Myocyte (in vitro differentiated cells): ENCODE measurements around the gene CPHXL2. TPM values are rescaled to one million over a fixed set of nuclear protein-coding genes. Genes with fewer than 3 reads are reported as not detected.

ENCODE experiments used
- total RNA-seq: library from RNA; depleted of rRNA; stranded (reverse); fragments of >200 nt; gene quantifications from 2 replicates; pipeline ENCODE4 v1.2.3, GENCODE V29; 2014

CPHXL2 gene
- total RNA-seq, 1 donor from 2014 or later: not detected

Other genes with a start within 250 kb of the CPHXL2 start
- 55.5 and 61.6 TPM in 2 replicates for gene CFDP1, start 243.5 kb downstream of the CPHXL2 start, total RNA-seq
- gene TMEM170A, start 212.3 kb downstream of the CPHXL2 start, total RNA-seq: 8.2 and 15.0 TPM in 2 replicates
- 0.29 and 0.94 TPM in 2 replicates for gene CHST6, start 181.6 kb downstream of the CPHXL2 start, total RNA-seq
- gene CHST5, start 140.9 kb downstream of the CPHXL2 start, total RNA-seq: not detected in 2 replicates
- 10.4 and 10.6 TPM in 2 replicates for gene TMEM231, start 120.8 kb downstream of the CPHXL2 start, total RNA-seq
- gene GABARAPL2, start 110.6 kb downstream of the CPHXL2 start, total RNA-seq: 94.1 and 105 TPM in 2 replicates
- gene ADAT1, start 53.7 kb downstream of the CPHXL2 start, total RNA-seq: 28.9 and 33.4 TPM in 2 replicates
- gene KARS1, start 29.3 kb downstream of the CPHXL2 start, total RNA-seq: 174 and 179 TPM in 2 replicates
- gene TERF2IP, start 29.2 kb downstream of the CPHXL2 start, total RNA-seq: 106 and 111 TPM in 2 replicates
- gene DUXB, start 24.5 kb upstream of the CPHXL2 start, total RNA-seq: not detected in 2 replicates
- 0.47 TPM in 1 of 2 replicates, not detected in the other for gene CPHXL, start 49.5 kb upstream of the CPHXL2 start, total RNA-seq